DOHH2 (cell line): ENCODE measurements around the gene SCGB1A1.

Source experiments
- CTCF ChIP-seq: fragments of 200-600 bp; sonication (generic); IDR thresholded peaks from one replicate; pipeline ENCODE4 v1.5.1; 2014; ENCODE audit warnings: antibody characterized with exemption, mild to moderate bottlenecking, low read depth, low read length; ENCODE audit not compliant: poor library complexity, severe bottlenecking
- EZH2phosphoT487 ChIP-seq: fragments of 200-600 bp; sonication (generic); IDR thresholded peaks from 2 replicates; pipeline ENCODE4 v1.6.1; 2017; ENCODE audit warnings: borderline replicate concordance, mild to moderate bottlenecking, antibody characterized with exemption, low read length, moderate library complexity, mixed read lengths

DNA sequence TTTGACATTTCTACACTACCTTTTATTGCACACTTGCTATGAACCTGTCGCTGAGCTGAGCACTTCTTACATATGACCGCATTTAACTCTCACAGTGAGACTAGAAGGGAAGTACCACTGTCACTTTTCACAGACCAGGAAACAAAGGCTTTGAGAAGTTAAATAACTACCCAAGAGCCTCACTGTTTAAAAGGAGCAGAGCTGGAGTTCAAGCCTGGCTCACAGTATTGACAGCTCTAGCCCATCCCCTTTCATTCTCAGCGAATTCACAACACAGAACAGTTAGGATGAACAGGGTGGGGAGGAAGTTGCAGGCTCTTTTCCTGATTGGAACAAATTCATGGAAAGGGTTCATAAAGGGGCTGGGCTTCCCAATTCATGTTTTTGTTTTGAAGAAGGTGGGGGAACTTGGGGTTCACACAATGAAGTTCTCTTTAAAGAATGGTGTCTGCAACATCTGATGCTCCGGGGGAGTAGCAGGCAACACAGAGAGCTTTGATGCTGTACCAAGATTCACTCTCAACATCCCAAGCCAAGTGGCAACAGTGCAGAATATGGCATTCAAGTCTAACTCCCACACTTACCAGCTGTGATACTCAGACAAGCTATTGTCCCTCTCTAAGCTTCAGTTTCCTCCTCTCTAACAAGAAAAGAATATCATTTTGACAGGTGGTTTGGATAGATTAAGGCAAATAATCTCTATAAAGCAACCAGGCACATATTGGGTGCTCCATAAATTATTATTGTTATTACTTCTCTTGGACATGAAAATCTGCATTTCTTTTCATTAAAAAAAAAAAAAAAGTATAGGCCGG, 17.2 kb downstream of the SCGB1A1 start:
- TF ChIP-seq CTCF, result no peak
- no peak for TF ChIP-seq EZH2phosphoT487
